HG03575 (cell line): ENCODE data around the gene ZEB2.

ENCODE experiments used
- ATAC-seq: cut with Tn5 transposase; IDR thresholded peaks from one replicate; pipeline ENCODE4 v1.9.1; 2021; ENCODE audit not compliant: unreplicated experiment, insufficient number of reproducible peaks, low FRiP score; ENCODE audit errors: extremely low read depth

The ZEB2 gene

GRCh38 chr2:144519934-144520731 is at the start of gene ZEB2:
Gene ZEB2 (minus strand): TSS chr2:144520119. CDS start chr2:144517350, 2,769 bp downstream.
- ATAC-seq = no peak

GRCh38 chr2:144567745-144568144 is 47.8 kb upstream of the ZEB2 start:
- no peak for ATAC-seq

GRCh38 chr2:144566448-144566847 is 46.5 kb upstream of the ZEB2 start:
- no peak for ATAC-seq

GRCh38 chr2:144560251-144560650 is 40.3 kb upstream of the ZEB2 start:
- ATAC-seq = no peak

GRCh38 chr2:144559681-144560080 is 39.8 kb upstream of the ZEB2 start:
- no peak for ATAC-seq

GRCh38 chr2:144559242-144559641 is 39.3 kb upstream of the ZEB2 start:
- no peak for ATAC-seq

- no peak for ATAC-seq
Observed at GRCh38 chr2:144554492-144555210, 34.7 kb upstream of the ZEB2 start.

GRCh38 chr2:144553379-144553778 is 33.5 kb upstream of the ZEB2 start:
- ATAC-seq = no peak

GRCh38 chr2:144552821-144553220 is 32.9 kb upstream of the ZEB2 start:
- ATAC-seq = no peak

- ATAC-seq = no peak
Observed at GRCh38 chr2:144550911-144551310, 31.0 kb upstream of the ZEB2 start.

- no peak for ATAC-seq
Observed at GRCh38 chr2:144550084-144550483, 30.2 kb upstream of the ZEB2 start.

- no peak for ATAC-seq
Observed at GRCh38 chr2:144548532-144549191, 28.7 kb upstream of the ZEB2 start.

- ATAC-seq = no peak
Observed at GRCh38 chr2:144548088-144548487, 28.2 kb upstream of the ZEB2 start.

- ATAC-seq = no peak
Observed at GRCh38 chr2:144547494-144547893, 27.6 kb upstream of the ZEB2 start.

GRCh38 chr2:144546933-144547332 is 27.0 kb upstream of the ZEB2 start:
- ATAC-seq = no peak

GRCh38 chr2:144545787-144546186 is 25.9 kb upstream of the ZEB2 start:
- no peak for ATAC-seq

GRCh38 chr2:144544053-144544452 is 24.1 kb upstream of the ZEB2 start:
- no peak for ATAC-seq

GRCh38 chr2:144541396-144541795 is 21.5 kb upstream of the ZEB2 start:
- ATAC-seq = no peak

GRCh38 chr2:144539289-144539782 is 19.4 kb upstream of the ZEB2 start:
- no peak for ATAC-seq

GRCh38 chr2:144535300-144535699 is 15.4 kb upstream of the ZEB2 start:
- no peak for ATAC-seq
